Measurements from ENCODE around the gene ICA1.

DNA sequence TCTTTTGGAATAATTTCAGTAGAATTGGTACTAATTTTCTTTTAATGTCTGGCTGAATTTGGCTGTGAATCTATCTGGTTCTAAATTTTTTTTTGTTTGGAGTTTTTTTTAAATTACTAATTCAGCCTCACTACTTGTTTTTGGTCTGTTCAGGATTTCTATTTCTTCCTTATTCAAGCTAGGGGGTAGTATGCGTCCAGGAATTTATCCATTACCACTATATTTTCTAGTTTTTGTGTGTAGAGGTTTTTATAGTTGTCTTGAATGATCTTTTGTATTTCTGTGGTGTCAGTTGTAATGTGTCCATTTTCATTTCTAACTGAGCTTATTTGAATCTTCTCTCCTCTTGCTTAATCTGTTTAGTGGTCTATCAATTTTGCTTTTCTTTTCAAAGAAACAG lies 48.9 kb upstream of the ICA1 start:
- TF ChIP-seq, protein P1, sequence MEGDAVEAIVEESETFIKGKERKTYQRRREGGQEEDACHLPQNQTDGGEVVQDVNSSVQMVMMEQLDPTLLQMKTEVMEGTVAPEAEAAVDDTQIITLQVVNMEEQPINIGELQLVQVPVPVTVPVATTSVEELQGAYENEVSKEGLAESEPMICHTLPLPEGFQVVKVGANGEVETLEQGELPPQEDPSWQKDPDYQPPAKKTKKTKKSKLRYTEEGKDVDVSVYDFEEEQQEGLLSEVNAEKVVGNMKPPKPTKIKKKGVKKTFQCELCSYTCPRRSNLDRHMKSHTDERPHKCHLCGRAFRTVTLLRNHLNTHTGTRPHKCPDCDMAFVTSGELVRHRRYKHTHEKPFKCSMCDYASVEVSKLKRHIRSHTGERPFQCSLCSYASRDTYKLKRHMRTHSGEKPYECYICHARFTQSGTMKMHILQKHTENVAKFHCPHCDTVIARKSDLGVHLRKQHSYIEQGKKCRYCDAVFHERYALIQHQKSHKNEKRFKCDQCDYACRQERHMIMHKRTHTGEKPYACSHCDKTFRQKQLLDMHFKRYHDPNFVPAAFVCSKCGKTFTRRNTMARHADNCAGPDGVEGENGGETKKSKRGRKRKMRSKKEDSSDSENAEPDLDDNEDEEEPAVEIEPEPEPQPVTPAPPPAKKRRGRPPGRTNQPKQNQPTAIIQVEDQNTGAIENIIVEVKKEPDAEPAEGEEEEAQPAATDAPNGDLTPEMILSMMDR (IDR thresholded peaks at IDR 0.05 in 4 of 5, conservative IDR thresholded peaks at IDR 0.05 in 1 of 5) = no peak
- no peak for TF ChIP-seq POLR2A (IDR thresholded peaks at IDR 0.05)

Measured in gastrocnemius medialis (tissue), 4 donors.